ENCODE data around the gene ITGAL.

ITGAL gene

GRCh38 chr16:30541502-30542329 lies 69.2 kb downstream of the ITGAL start:
- DNase-seq (ENCODE audit: low spot score), result peak; percentile 50

- DNase-seq (ENCODE audit: low spot score), result no peak
These were observed 70.5 kb downstream of the ITGAL start for GRCh38 chr16:30543067-30543466.

- no peak for DNase-seq (ENCODE audit: low spot score)
These were observed 73.6 kb downstream of the ITGAL start for GRCh38 chr16:30546115-30546514.

GRCh38 chr16:30548416-30549253 lies 76.1 kb downstream of the ITGAL start:
- no peak for DNase-seq (ENCODE audit: low spot score)

GRCh38 chr16:30551781-30552180 lies 79.2 kb downstream of the ITGAL start:
- no peak for DNase-seq (ENCODE audit: low spot score)

- no peak for DNase-seq (ENCODE audit: low spot score)
These were observed 80.4 kb downstream of the ITGAL start for GRCh38 chr16:30552956-30553355.

GRCh38 chr16:30553393-30553899 lies 80.9 kb downstream of the ITGAL start:
- no peak for DNase-seq (ENCODE audit: low spot score)

GRCh38 chr16:30554557-30555314 lies 82.2 kb downstream of the ITGAL start:
- no peak for DNase-seq (ENCODE audit: low spot score)

GRCh38 chr16:30555315-30556124 lies 83.0 kb downstream of the ITGAL start:
- DNase-seq (ENCODE audit: low spot score), result no peak

GRCh38 chr16:30556125-30556473 lies 83.6 kb downstream of the ITGAL start:
- no peak for DNase-seq (ENCODE audit: low spot score)

GRCh38 chr16:30557707-30557956 lies 85.1 kb downstream of the ITGAL start:
- no peak for DNase-seq (ENCODE audit: low spot score)

- DNase-seq (ENCODE audit: low spot score), result peak; percentile 98
These were observed 85.6 kb downstream of the ITGAL start, which contains the start of gene ZNF764 for GRCh38 chr16:30557957-30558788. Gene ZNF764 (minus strand): TSS chr16:30558374. CDS start chr16:30558182, 192 bp downstream.

GRCh38 chr16:30558789-30559377 lies 86.3 kb downstream of the ITGAL start:
- DNase-seq (ENCODE audit: low spot score), result no peak

- no peak for DNase-seq (ENCODE audit: low spot score)
These were observed 87.1 kb downstream of the ITGAL start for GRCh38 chr16:30559690-30560089.

- DNase-seq (ENCODE audit: low spot score), result no peak
These were observed 88.7 kb downstream of the ITGAL start for GRCh38 chr16:30561089-30561816.

- no peak for DNase-seq (ENCODE audit: low spot score)
These were observed 89.5 kb downstream of the ITGAL start for GRCh38 chr16:30562021-30562420.

GRCh38 chr16:30565526-30565925 lies 93.0 kb downstream of the ITGAL start:
- DNase-seq (ENCODE audit: low spot score), result no peak

GRCh38 chr16:30565984-30566383 lies 93.4 kb downstream of the ITGAL start:
- DNase-seq (ENCODE audit: low spot score), result no peak

GRCh38 chr16:30566531-30566930 lies 94.0 kb downstream of the ITGAL start:
- DNase-seq (ENCODE audit: low spot score), result no peak

All from RKO (cell line).